Gastroesophageal sphincter (tissue), 3 donors: ENCODE results near the gene ARRDC5.

ENCODE experiments used
- EP300 ChIP-seq: sonication (generic); formaldehyde crosslinking; IDR thresholded peaks from one replicate; pipeline ENCODE4 v1.6.1; 2017; ENCODE audit warnings: antibody characterized with exemption, mild to moderate bottlenecking
- POLR2A ChIP-seq, 2 donors: fragments of 450-650 bp; IDR thresholded peaks; one replicate each; pipeline ENCODE4 v1.6.1; 2017; ENCODE audit warnings: antibody characterized with exemption in 2 of 2, mild to moderate bottlenecking in 2 of 2, moderate library complexity in 1 of 2
- POLR2AphosphoS5 ChIP-seq: sonication (generic); formaldehyde crosslinking; IDR thresholded peaks from one replicate; pipeline ENCODE4 v1.6.1; 2017; ENCODE audit warnings: antibody characterized with exemption
- TF ChIP-seq, protein P1 (sequence below), 4 experiments: fragments of 200-600 bp in 2 of 4; fragments of 450-650 bp in 2 of 4; sonication (generic) in 1 of 4; IDR thresholded peaks; one replicate each; pipeline ENCODE4 v1.5.1; 2017 to 2019; ENCODE audit warnings: antibody characterized with exemption in 4 of 4, mild to moderate bottlenecking in 2 of 4, moderate library complexity in 2 of 4

DNA sequence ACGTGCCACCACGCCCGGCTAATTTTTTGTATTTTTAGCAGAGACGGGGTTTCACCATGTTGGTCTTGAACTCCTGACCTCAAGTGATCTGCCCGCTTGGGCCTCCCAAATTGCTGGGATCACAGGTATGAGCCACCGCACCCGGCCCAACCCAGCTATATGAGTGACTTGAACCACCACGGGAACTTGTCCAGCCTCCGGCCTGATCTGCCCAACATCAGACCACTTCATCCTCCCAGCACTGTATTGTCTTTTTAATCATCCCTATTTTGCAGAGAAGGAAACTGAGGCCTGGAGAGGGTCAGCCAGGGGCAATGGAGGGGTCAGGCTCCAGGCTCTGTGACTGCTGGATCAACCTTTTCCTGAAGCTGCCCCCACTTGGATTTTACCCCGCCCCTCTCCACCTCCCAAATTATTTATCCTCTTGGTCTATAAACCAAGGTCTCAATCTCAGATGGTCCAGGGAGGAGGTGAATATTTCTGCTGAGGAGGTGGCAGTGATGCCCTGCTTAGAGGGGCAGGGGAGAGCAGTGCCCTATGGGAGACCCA lies 34.3 kb downstream of the ARRDC5 start:
- TF ChIP-seq POLR2AphosphoS5 (no peak), POLR2A (IDR thresholded peaks at IDR 0.05) (no peak), EP300 (no peak)
- TF ChIP-seq, protein P1, sequence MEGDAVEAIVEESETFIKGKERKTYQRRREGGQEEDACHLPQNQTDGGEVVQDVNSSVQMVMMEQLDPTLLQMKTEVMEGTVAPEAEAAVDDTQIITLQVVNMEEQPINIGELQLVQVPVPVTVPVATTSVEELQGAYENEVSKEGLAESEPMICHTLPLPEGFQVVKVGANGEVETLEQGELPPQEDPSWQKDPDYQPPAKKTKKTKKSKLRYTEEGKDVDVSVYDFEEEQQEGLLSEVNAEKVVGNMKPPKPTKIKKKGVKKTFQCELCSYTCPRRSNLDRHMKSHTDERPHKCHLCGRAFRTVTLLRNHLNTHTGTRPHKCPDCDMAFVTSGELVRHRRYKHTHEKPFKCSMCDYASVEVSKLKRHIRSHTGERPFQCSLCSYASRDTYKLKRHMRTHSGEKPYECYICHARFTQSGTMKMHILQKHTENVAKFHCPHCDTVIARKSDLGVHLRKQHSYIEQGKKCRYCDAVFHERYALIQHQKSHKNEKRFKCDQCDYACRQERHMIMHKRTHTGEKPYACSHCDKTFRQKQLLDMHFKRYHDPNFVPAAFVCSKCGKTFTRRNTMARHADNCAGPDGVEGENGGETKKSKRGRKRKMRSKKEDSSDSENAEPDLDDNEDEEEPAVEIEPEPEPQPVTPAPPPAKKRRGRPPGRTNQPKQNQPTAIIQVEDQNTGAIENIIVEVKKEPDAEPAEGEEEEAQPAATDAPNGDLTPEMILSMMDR (IDR thresholded peaks at IDR 0.05): no peak
